HG03378 (cell line): ENCODE results near the gene CENPT.

Experiments
- ATAC-seq: cut with Tn5 transposase; IDR thresholded peaks from one replicate; pipeline ENCODE4 v1.9.1; 2021; ENCODE audit warnings: mild to moderate bottlenecking, moderate library complexity; ENCODE audit not compliant: unreplicated experiment

CENPT gene

GRCh38 chr16:67814567-67814966 is 32.9 kb downstream of the CENPT start:
- no peak for ATAC-seq

GRCh38 chr16:67811899-67812298 is 35.6 kb downstream of the CENPT start:
- ATAC-seq, result no peak

GRCh38 chr16:67807148-67807682 is 40.3 kb downstream of the CENPT start:
- ATAC-seq, result no peak

- ATAC-seq, result peak; percentile 97
These were observed 40.9 kb downstream of the CENPT start, which contains the start of the genes RANBP10 and TSNAXIP1 for GRCh38 chr16:67806428-67807147. RANBP10 (minus strand) TSS chr16:67806560; CDS start chr16:67806536, 24 bp downstream. TSNAXIP1 (plus strand) TSS chr16:67806889; CDS start chr16:67807150, 261 bp downstream.

GRCh38 chr16:67805718-67806427 is 41.6 kb downstream of the CENPT start:
- no peak for ATAC-seq

GRCh38 chr16:67804853-67805542 is 42.5 kb downstream of the CENPT start:
- no peak for ATAC-seq

- ATAC-seq, result no peak
These were observed 43.6 kb downstream of the CENPT start for GRCh38 chr16:67803894-67804293.

- ATAC-seq, result no peak
These were observed 45.6 kb downstream of the CENPT start for GRCh38 chr16:67801883-67802282.

- no peak for ATAC-seq
These were observed 46.3 kb downstream of the CENPT start for GRCh38 chr16:67801241-67801640.

GRCh38 chr16:67800338-67800926 is 47.1 kb downstream of the CENPT start:
- no peak for ATAC-seq

- ATAC-seq, result no peak
These were observed 51.3 kb downstream of the CENPT start for GRCh38 chr16:67796099-67796718.

- no peak for ATAC-seq
These were observed 57.4 kb downstream of the CENPT start for GRCh38 chr16:67790071-67790470.

- no peak for ATAC-seq
These were observed 61.0 kb downstream of the CENPT start for GRCh38 chr16:67786491-67786890.

GRCh38 chr16:67783353-67783725 is 64.2 kb downstream of the CENPT start:
- ATAC-seq, result no peak

- ATAC-seq, result no peak
These were observed 64.7 kb downstream of the CENPT start for GRCh38 chr16:67782567-67783352.

GRCh38 chr16:67781565-67781921 is 66.0 kb downstream of the CENPT start:
- ATAC-seq, result no peak

GRCh38 chr16:67780847-67781564 is 66.5 kb downstream of the CENPT start:
- no peak for ATAC-seq

- no peak for ATAC-seq
These were observed 68.1 kb downstream of the CENPT start for GRCh38 chr16:67779256-67780014.
